ENCODE measurements around the gene KMT2B.
A peak's percentile ranks its signal among the peaks of the same experiment; 100 is the strongest.

KMT2B gene

DNA sequence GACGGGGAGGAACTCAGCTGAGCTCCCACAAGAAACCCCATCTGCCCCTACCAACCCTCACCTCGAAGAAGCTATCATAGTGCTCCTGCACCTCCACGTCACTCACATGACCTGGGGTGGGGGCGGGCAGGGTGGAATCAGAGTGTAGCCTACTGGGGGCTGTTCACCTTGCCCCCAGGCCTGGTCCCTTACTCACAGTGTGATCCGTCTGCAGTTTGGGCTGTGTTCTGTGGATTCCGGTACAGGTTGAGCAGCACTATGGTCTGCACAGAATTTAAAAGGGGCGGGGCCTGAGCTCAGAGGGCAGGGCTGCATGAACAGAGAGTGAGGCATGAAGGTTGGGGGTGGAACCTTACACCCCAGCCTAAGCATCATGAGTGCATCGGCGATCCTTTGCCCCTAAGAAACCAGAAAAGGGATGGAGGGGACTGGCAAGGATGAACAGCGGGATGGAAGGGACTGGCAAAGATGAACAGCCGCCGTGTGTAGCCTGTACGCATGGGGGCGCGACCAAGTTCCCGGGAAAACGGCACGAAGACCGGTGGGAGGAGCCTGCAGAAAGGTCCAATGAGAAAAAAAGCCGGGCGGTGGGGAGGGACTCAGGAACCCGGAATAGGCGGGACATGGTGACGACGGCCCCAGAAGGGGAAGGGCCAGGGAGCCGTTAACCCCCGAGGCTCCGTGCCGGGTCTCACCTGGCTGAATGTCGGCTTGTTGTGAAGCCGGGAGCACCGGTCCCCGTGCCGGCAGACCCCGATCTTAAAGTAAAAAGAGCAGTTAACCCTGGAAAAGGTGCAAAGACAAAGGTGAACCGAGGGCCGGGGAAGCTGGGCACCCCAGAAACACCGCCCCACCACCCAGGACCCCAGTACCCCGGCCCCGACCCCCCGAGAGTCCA is 26.9 kb downstream of the KMT2B start:
- peak; percentile 92 for DNase-seq

DNA sequence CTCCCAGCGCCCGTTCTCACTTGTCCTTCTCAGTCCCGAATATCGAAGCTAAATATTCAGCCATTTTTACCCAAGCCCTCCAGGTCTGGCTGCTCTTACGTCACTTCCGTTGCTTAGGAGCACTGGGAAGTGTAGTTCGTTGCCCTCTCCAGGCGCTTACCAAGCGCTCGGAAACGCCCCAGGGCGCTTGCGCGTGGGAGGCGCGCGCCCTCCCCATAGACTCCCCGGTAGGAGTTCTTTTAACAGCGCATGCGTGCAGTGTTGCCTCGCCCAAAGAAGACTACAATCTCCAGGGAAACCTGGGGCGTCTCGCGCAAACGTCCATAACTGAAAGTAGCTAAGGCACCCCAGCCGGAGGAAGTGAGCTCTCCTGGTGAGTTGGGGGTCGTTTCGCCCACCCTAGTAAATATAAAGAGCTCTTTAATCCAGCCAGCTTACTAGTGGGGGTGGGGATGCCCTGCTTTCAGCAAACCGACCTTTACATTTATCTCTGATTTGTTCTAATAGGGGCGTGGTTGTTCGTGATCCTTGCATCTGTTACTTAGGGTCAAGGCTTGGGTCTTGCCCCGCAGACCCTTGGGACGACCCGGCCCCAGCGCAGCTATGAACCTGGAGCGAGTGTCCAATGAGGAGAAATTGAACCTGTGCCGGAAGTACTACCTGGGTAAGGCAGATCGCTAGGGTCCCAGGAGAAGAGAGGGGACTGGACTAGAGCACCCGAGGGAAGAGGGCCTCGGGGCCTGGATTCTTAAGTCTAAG is 27.7 kb downstream of the KMT2B start, which contains the start of the genes PSENEN and U2AF1L4:
Gene PSENEN (plus strand): TSS at position 324 of the 759 bp plus-strand sequence. CDS start 280 bp downstream, at position 604.
Gene U2AF1L4 (minus strand): TSS at position 91 of the 759 bp plus-strand sequence. CDS start 27 bp downstream, at position 64.
- peak; percentile 93 for DNase-seq

DNA sequence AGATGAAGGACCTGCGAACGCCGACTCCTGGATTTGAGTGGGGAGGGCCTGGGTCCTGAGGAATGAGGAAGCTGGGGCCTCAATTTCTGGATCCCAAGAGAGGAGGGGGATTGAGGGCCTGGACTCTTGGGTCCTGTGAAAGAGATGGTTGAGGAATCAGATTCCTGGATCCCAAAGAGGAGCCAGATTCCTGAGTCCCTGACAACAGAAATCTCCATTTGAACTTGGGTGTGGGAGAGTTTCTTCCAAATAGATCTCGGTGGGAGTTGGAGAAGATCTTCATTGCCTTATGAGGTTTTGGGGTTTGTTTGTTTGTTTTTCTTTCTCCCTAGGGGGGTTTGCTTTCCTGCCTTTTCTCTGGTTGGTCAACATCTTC is 28.3 kb downstream of the KMT2B start:
- DNase-seq = no peak

DNA sequence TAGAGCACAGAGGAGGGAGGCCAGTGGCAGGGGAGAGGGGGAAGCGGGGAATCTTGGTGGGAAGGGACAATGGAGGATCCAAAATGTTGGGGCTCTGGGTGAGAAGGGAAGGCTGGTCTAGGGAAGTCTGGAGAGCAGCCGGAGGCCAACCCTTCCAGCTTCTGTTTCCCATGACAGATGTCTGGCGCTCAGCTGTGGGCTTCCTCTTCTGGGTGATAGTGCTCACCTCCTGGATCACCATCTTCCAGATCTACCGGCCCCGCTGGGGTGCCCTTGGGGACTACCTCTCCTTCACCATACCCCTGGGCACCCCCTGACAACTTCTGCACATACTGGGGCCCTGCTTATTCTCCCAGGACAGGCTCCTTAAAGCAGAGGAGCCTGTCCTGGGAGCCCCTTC is 28.7 kb downstream of the KMT2B start:
- no peak for DNase-seq

DNA sequence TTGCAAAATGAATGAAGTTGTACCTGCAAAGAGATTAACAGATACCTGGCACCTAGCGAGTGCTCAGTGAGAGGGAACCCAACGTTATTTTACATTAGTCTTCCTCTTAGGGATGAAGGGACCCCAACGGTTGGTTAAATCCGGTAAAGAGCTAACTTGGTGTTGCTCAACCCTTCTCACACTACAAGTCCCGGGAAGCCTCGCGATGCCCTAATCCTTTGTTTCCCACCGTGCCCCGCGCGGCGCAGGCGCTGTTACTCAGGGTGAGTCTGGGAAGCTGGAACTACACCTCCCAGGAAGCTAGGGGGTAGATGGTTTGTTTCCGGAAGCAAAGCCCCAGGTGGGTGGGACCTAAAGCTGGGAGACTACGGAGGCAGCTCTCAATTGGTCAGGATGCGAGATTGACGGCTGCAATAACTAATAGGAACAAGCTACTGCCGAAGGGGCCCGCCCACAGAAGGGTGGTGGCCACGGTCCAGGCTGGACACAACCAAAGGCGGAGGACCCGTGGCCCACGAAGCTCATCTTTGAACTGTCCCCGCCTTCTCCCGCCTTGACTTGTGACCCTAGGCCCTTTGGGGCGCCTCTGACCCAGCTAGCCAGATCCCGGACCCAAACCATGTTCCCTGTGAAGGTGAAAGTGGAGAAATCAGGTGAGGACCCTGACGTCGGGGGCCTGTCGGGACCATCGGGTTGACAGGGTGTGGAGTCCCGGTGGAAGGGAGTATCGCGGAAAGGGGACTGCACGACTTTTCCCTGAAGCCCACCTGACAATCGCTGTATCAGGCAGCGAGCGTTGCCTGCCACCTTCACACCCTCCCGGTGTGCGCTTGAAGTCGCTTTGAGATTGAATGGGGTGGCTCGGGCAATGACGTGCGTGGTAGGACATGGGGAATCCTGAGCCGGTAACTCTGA is 30.6 kb downstream of the KMT2B start, which contains the start of gene LIN37:
Gene LIN37 (plus strand): TSS at position 471 of the 915 bp plus-strand sequence. CDS start 149 bp downstream, at position 620.
- peak; percentile 95 for DNase-seq

DNA sequence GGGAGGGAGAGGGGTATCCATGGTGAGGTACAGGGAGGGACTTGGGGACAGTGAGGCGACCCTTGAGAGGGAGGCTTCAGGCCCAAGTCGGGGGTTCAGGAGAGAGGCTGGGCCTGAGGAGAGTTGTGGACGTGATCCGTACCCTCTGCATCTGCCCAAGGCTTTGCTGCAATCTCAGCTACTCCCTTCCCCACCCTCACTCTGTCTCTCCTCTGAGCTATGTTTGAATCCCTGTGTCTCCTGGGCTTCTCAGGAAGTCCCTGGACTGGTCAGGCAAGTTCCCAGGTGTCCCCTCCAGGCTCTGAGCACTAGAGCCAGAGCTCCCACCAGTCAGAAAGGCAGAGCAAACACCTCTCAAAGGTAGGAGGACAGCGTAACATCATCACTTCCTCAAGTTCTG is 32.4 kb downstream of the KMT2B start:
- no peak for DNase-seq

DNA sequence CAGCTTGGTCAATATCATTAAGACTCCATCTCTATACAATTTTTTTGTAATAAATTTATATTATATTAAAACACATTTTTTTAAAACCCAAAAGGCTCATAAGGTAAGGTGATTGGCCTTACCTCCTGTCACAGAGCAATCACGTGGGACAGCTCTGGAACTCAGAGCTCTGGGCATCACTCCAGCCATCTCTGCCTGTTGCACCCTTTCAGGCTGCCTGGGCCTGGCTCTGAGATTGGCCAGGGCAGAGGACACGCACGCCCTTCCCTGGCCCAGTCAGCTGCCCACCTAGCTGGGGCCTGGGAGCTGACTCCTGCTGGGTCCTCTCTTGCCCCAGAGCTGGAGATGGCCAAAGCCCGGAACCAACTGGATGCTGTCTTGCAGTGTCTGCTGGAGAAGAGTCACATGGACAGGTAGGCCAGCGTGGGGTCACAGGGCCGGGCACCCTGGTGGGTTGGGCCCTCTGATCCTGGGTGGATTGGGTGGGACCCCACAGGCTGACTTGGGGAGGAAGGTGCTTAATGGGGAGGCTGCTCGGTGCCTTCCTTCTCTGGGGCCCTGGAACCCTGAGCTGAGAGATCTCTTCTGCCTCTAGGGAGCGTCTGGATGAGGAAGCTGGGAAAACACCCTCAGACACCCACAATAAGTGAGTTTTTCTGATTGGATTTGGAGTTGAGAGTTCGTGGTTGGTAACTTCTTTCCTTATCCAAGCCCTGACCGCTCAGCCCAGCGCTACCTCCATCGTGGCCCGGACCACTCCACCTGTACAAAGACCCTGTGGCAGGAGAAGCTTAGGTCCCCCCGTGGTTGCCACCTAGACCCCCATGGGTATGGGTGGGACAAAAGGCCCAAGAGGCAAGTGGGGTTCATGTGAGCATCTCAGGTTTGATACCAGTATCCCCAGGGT is 34.3 kb downstream of the KMT2B start:
- no peak for DNase-seq

DNA sequence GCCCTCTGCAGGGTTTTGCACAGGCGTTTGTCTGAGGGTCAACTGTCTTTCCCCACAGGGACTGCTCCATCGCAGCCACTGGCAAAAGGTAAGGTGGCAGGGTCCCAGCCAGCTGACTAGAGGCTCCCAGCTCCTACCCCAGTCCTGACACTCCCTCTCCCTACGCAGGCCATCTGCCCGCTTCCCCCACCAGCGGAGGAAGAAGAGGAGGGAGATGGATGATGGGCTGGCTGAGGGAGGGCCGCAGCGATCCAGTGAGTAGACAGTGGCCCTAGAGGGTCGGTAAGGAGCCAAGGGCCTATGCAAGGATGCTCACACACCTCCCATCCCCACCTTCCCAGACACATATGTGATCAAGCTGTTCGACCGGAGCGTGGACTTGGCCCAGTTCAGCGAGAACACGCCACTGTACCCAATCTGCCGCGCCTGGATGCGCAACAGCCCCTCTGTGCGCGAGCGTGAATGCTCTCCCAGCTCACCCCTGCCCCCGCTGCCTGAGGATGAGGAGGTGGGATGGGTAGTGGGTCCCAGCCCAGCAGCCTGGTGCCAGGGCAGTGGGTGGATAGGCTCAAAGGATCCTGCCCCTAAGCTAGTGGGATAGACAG is 35.0 kb downstream of the KMT2B start:
- no peak for DNase-seq

DNA sequence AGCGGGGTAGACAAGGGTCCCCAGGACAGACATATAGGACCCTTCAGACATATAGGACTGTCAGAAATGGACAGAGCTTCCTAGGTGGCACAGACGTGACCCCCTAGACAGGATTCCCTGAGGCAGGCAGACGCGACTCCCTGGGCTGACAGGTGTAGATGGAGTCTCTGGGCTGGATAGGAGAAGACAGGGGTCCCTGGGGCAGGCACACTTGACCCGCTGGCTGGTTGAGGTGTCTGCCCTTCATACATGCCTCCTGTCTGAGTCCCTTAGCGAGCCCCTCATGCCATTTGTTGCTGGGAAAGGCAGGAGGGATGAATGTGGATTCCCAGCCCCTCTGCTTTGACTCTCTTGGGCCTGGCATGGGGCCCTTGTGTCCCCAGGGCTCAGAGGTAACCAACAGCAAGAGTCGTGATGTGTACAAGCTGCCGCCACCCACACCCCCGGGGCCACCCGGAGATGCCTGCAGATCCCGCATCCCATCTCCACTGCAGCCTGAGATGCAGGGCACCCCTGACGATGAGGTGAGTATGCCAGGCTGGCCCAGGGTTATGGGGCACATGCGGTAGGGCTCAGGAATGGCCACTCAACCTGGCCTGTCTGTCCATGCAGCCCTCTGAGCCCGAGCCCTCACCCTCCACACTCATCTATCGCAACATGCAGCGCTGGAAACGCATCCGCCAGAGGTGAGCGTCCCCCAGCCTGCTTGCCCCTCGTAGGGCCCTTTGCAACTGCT is 36.0 kb downstream of the KMT2B start:
- DNase-seq = no peak

DNA sequence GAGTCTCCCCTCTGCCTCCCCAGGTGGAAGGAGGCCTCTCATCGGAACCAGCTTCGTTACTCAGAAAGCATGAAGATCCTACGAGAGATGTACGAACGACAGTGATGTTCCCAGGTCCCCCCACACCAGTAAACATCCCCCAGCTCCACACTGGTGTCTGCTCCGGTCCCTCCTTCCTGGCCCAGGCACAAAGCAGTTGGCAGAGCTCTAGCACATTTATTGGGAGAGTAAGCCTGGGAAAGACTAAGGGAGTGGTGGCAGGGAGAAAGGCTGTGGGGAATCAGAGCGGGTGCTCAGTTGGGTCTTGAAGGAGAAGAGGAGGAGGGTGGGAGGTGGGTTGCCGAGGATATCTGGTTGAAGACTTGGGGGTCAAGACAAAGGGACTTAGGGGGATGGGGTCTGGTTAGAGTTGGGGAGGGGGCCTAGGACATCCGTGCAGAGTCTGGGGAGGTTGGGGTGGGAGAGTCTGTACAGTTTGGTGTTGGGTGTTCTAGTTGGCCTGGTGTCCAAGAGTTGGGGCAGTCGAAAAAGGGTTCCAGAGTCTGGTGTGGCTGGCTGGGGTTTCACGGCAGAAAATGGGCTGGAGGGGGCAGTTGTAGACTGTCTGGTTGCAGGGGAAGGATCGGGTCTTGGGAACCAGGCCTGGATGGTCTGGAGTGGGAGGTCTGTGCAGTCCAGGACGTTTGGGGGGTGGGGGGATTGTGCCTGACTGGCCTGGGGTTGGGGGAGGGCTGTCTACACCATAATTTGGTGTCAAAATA is 36.7 kb downstream of the KMT2B start:
- DNase-seq = no peak

DNA sequence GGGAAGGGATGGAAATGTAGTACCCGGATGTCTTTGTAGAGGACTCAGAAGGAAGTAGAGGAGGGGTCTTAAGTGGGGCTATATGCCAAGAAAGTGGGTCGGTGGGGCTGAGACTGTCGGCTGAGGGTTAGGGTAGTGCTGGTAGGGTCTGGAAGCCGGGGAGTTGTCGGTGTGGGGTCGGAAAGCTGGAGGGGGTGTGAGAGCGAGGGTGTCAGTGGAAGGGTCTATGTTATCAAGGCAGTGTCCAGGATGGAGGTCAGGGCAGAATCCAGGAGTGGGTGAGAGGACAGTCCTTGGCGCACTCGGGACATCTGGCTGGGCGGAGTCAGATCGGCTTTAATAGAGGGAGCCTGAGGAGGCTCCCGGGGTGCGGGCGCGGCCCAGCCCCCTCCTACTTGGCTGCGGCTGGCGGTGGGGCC is 37.3 kb downstream of the KMT2B start:
- DNase-seq = no peak

DNA sequence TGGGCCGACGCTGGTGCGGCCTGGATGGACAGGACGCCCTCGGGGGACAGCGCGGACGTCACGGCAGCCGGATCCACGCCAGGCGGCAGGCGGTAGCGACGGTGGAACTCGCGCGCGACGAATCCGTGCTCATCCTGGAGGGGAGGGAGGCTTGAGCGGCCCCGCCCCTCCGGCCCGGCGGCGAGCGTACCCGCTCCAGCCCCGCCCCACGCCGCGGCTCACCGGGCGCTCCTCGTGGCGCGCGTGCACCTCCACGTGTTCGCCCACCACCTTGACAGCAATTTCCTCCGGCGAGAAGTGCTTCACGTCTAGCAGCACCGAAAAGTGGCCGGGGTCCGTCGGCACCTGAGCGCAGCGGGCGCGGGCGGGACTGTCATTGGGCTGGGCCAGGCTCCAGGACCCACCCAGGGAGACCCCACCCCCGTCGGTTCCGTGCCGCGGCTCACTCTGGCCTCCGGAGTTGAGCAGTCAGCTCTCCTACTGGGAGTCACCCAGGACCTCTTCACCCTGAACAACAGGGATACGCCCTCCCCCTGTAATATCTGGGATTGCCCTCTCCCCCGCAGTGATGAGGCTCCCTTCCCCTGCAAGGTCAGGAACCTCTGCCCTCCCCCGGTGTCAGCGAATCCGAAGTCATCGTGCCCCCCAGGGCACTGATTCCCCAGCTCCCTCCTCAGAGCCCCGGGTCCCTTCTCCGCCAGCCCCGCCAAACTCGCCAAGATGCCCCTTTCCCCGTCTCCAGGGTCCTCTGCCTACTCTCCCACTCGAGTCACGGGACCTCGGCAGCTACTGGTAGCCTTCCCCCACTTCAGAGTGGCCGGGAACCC is 38.0 kb downstream of the KMT2B start:
- DNase-seq = peak; percentile 68

DNA sequence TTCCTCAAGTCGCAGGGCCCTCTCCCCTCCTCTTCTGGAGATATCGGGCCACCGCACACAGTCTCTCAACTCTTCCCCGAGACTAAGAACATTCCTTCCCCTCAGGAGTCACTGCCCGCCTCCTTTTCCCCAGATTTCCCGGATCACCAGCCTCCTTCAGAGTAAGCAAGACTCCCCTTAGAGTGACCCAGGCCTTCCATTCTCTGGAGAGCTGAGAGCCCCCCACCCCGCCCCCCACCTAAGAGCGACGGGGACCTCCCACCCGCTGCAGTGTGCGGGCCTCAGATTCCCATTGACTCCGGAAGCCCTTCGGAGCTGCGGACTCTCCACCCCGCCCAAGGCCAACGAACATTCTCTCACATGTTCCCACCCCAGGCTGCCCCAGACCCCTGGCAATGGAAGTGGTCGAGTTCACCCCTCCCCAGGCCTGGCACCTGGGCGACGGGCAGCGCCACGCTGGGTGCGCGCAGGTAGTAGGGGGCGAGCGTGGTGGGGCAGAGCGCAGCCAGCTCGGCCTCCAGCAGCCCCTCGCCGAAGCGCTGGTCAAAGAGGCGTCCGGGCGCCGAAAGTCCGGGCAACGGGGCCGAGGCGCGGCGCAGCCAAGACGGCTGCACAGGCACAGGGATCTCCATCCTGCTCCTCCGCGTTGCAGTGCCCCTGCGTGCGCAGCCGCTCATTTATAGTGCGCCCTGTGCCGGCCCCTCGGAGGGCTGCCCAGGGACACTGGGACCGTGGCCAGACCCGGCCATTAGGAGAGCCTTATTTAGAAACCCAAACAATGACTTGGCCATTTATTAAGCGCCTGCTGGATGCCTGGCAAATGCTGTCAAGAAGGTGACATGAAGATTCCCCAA is 38.8 kb downstream of the KMT2B start, which contains the start of gene HSPB6:
Gene HSPB6 (minus strand): TSS at position 653 of the 854 bp plus-strand sequence. CDS start 21 bp downstream, at position 632.
- no peak for DNase-seq

DNA sequence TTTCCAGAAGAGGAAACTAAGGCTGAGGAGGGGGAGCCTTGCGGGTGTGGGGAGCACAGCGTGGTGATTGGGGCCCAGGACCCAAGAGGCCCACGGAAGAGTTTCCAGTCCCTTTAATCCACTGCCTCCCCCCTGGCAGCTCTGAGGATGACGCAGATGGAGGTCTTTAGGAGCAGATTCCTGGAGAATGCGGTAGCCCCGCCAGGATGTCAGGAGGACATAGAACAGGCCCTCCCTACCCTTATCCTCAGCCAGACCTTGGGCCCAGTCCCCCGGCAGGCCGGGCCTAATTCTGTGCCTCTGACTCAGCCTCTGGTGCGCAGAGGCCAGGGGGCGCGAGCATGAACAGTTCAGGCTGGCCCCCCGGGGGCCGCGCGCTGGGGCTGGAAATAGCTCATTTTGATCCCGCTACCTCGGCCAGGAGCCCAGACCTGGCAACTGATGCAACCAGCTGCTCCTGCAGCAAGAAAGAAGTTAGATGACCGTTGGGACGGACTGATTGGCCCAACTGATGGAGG is 39.5 kb downstream of the KMT2B start:
- no peak for DNase-seq

DNA sequence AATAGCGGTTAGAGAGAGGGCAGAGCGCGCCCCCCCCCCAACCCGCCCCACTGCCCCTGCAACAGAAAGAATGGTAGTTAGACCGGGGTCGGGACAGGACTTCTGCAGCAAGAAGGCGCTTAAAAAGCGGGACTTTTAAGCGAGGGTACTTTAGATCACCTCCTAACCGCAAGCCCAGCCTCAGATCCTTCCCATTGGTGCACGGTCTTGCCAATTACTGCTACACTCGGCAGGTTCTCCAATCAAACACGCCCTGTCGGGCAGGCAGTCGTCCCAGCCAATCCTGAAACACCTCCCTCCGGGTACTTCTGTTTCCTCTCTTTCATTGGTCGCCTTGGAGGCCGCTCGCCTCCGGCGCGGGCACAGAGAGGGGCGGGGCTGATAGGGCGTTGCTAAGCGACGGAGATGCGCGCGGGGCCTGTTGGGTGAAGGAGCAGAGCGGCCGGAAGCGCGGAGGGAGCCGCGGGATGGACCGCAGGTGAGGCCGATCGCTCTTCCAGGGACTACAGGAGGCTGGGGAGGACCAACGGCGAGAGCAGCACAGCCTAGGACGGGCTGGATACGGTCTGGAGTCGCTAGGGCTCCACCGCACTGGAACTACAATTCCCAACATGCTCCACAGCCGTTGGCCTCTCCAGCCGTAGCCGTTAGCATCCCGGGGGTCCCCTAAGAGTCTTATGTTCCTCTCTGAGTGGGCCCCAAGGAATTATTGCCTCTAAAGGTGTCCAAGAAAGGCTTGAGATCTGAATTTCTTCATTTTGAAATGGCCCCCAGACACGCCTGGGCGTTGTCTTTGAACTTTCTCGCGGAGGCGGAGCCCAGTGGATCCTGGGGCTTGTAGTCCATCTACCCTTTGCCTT is 40.2 kb downstream of the KMT2B start, which contains the start of gene PROSER3:
Gene PROSER3 (plus strand): TSS at position 428 of the 860 bp plus-strand sequence. CDS start 40 bp downstream, at position 468.
- peak; percentile 97 for DNase-seq

DNA sequence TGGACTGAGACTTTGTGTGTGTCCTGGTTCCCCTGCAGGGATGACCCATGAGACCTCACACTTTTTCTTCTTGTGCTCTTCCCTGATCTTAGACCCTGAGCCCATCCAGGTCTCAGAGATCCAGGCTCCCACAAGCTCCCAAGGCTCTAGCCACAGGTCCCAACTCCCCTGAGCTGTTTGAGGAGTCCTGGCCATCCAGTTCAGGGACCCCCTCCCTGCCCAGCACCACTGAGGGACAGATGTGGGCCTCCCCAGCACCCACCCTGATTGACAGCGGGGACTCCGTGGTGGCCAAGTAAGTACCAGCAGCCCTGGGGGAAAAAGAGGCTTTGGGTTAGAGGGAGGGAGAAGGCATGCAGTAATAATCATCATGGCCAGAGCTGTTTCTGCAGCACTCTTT is 41.9 kb downstream of the KMT2B start:
- DNase-seq = no peak

Measured in activated T-cell treated with anti-CD3 and anti-CD28 coated beads, Interleukin-2, amount 50 U/mL, for 1 hour (primary cell).